Measurements from ENCODE around the gene TRIM39. TPM values are rescaled to one million over a fixed set of nuclear protein-coding genes. Genes with fewer than 3 reads are reported as not detected.

Gene TRIM39
- total and polyA plus RNA-seq, 9 of the 15 experiments (the other 6 are each of a cell fraction or from before 2014, with no cell fraction given), result 5.6 to 17.7 (median 12.8) TPM

- peak; percentile 43 for ATAC-seq
- in situ Hi-C loops (cut with MboI) (no loop called here), intact Hi-C loops (cut with micrococcal nuclease) (loop anchor here (10.0 kb wide), 1 partner anchor 276 kb away; the partner anchor contains the start of genes POLR1H and PPP1R11)
- WGBS (ENCODE audit: insufficient coverage, low coverage, missing lambda C conversion rate), result 2% methylated on average over 6 of the region's 6 CpGs
- Histone ChIP-seq H3K9me1 (ENCODE audit: control insufficient read depth, insufficient read depth, low read length) (no peaks in the 10 kb centered on the region), H2AFZ (ENCODE audit: low read depth, low read length) (peak overlapping the region; percentile 46; the same call in 1 of the 2 replicates), H3K4me3 (no peak overlapping the region), H3K27me3 (ENCODE audit: control insufficient read depth in 2 of 2, insufficient read depth in 2 of 2, low read length in 2 of 2) (no peaks in the 10 kb centered on the region), H3K9ac (ENCODE audit: insufficient read depth in 1 of 2, low read depth in 2 of 2, low read length in 2 of 2) (peak overlapping the region in 1 of 2 experiments; percentile 44; a peak in 1 of 4 replicates), H3K27ac (ENCODE audit: extremely low read depth, low read depth, low read length) (peak overlapping the region; percentile 79), H3K9me3 (replicated peaks; ENCODE audit: control insufficient read depth, insufficient read depth, low read depth, low read length) (no peaks in the 10 kb centered on the region), H3K79me2 (ENCODE audit: control insufficient read depth, insufficient read depth, low read length) (peaks cover 6% of the 10 kb centered on the region), H3K4me1 (replicated peaks in 1 of 2; ENCODE audit: control insufficient read depth in 2 of 2, insufficient read depth in 2 of 2, low read length in 2 of 2) (peaks cover 33 to 51% of the 10 kb centered on the region in 2 experiments), H3K4me2 (ENCODE audit: insufficient read depth, low read length) (peak overlapping the region; percentile 56), H4K20me1 (replicated peaks; ENCODE audit: control insufficient read depth, insufficient read depth, low read length) (no peaks in the 10 kb centered on the region), H3K36me3 (ENCODE audit: control insufficient read depth, insufficient read depth, low read length) (peaks cover 70% of the 10 kb centered on the region)
- peak; percentile 41 to 82 (median 60) for DNase-seq (ENCODE audit: extremely low read depth in 1 of 4, low spot score in 3 of 4)
- FAIRE-seq, result peak; percentile 75
- POLR2A ChIA-PET, result interaction anchor here (1.6 to 3.2 kb wide), 4 partner anchors 9 to 16 kb away, joined by 4 to 15 read pairs (median 8); partner anchors contain the start of gene TRIM39
- BruUV-seq (replicated peaks), result no TSS peak
- CTCF ChIA-PET (ENCODE audit: low intra/inter-chr PET ratio), result no interaction called here
- TF ChIP-seq NCOR1 (IDR thresholded peaks at IDR 0.05) (peak; percentile 73), SOX6 (IDR thresholded peaks at IDR 0.05) (peak; percentile 84), SMARCE1 (IDR thresholded peaks at IDR 0.05) (peak; percentile 93), DMBX1 (CRISPR knock-in tag; IDR thresholded peaks at IDR 0.05; ENCODE audit: borderline replicate concordance) (0 out of 2 replicates have a peak, but pooled peaks have one; percentile 8), HLTF (IDR thresholded peaks at IDR 0.05) (no peak), ZKSCAN8 (CRISPR knock-in tag; IDR thresholded peaks at IDR 0.05) (no peak), TBL1XR1 (IDR thresholded peaks at IDR 0.05; ENCODE audit: low read length in 2 of 2) (peak in 1 of 2 experiments; percentile 76; a peak in 2 of 4 replicates), MTA1 (IDR thresholded peaks at IDR 0.05; ENCODE audit: borderline replicate concordance) (peak; percentile 29; the same call in 1 of the 2 replicates), RFX7 (CRISPR knock-in tag; IDR thresholded peaks at IDR 0.05) (no peak), PHF20 (IDR thresholded peaks at IDR 0.05; ENCODE audit: partially characterized antibody) (no peak), NEUROD1 (IDR thresholded peaks at IDR 0.05; ENCODE audit: borderline replicate concordance, low read depth, low read length, partially characterized antibody) (peak; percentile 52), NR2C1 (IDR thresholded peaks at IDR 0.05) (no peak), NR2C1 (tag; IDR thresholded peaks at IDR 0.05) (0 out of 2 replicates have a peak, but pooled peaks have one; percentile 8), LCOR (CRISPR knock-in tag; IDR thresholded peaks at IDR 0.05) (0 out of 2 replicates have a peak, but pooled peaks have one; percentile 17), TAF15 (IDR thresholded peaks at IDR 0.05; ENCODE audit: low read depth, low read length) (no peak), TAF9B (IDR thresholded peaks at IDR 0.05; ENCODE audit: partially characterized antibody) (no peak), ZNF584 (CRISPR knock-in tag; IDR thresholded peaks at IDR 0.05; ENCODE audit: low read depth) (no peak), MXI1 (IDR thresholded peaks at IDR 0.05; ENCODE audit: low read depth, low read length) (no peak), MXD1 (CRISPR knock-in tag; IDR thresholded peaks at IDR 0.05; ENCODE audit: borderline replicate concordance, poor library complexity, severe bottlenecking) (no peak)
- TF ChIP-seq, protein P1, sequence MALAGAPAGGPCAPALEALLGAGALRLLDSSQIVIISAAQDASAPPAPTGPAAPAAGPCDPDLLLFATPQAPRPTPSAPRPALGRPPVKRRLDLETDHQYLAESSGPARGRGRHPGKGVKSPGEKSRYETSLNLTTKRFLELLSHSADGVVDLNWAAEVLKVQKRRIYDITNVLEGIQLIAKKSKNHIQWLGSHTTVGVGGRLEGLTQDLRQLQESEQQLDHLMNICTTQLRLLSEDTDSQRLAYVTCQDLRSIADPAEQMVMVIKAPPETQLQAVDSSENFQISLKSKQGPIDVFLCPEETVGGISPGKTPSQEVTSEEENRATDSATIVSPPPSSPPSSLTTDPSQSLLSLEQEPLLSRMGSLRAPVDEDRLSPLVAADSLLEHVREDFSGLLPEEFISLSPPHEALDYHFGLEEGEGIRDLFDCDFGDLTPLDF (CRISPR knock-in tag; IDR thresholded peaks at IDR 0.05), result no peak
- TF ChIP-seq, protein P2, sequence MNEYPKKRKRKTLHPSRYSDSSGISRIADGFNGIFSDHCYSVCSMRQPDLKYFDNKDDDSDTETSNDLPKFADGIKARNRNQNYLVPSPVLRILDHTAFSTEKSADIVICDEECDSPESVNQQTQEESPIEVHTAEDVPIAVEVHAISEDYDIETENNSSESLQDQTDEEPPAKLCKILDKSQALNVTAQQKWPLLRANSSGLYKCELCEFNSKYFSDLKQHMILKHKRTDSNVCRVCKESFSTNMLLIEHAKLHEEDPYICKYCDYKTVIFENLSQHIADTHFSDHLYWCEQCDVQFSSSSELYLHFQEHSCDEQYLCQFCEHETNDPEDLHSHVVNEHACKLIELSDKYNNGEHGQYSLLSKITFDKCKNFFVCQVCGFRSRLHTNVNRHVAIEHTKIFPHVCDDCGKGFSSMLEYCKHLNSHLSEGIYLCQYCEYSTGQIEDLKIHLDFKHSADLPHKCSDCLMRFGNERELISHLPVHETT (CRISPR knock-in tag; conservative IDR thresholded peaks at IDR 0.05 in 1 of 2, IDR thresholded peaks at IDR 0.05 in 1 of 2), result peak in 1 of 2 experiments; percentile 57; a peak in 1 of 4 replicates
Observed at GRCh38 chr6:30340589-30341054, 13.9 kb downstream of the TRIM39 start.
